ENCODE results near the gene PRR7.

PRR7 gene

DNA sequence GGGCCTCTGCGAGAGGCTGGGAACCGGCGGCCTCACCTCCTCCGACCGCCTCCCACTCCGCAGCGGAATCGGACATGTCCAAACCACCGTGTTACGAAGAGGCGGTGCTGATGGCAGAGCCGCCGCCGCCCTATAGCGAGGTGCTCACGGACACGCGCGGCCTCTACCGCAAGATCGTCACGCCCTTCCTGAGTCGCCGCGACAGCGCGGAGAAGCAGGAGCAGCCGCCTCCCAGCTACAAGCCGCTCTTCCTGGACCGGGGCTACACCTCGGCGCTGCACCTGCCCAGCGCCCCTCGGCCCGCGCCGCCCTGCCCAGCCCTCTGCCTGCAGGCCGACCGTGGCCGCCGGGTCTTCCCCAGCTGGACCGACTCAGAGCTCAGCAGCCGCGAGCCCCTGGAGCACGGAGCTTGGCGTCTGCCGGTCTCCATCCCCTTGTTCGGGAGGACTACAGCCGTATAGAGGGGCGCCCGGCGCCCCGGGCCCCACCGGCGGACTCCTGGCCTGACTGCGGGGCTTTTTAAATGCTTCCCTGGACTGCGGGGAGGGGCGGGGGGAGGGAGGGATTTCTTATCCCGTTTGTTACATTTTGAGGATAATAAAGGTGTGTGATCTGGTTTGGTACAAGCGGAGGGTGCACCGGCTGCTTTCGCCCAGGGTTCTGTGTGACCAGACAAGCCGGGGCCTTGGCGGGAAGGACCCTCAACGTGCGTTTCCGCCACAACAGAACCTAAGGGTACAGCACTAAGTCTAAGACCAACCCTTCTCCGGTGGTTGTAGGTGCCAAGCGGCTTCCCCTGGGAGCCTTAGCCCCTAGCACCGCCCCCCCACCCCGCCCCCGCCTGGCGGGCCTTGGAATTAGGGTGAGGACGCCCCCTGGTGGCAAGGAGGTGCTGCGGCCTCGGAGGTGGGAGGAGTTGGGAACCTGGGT is 9.3 kb downstream of the PRR7 start:
- H4K20me1 ChIP-seq (ENCODE audit: insufficient read depth): no peaks in the 10 kb centered on the region
- no peaks in the 10 kb centered on the region for H3K36me3 ChIP-seq (ENCODE audit: insufficient read depth)
- peak overlapping the region; percentile 48 for H3K4me2 ChIP-seq
- TF ChIP-seq, protein P1, sequence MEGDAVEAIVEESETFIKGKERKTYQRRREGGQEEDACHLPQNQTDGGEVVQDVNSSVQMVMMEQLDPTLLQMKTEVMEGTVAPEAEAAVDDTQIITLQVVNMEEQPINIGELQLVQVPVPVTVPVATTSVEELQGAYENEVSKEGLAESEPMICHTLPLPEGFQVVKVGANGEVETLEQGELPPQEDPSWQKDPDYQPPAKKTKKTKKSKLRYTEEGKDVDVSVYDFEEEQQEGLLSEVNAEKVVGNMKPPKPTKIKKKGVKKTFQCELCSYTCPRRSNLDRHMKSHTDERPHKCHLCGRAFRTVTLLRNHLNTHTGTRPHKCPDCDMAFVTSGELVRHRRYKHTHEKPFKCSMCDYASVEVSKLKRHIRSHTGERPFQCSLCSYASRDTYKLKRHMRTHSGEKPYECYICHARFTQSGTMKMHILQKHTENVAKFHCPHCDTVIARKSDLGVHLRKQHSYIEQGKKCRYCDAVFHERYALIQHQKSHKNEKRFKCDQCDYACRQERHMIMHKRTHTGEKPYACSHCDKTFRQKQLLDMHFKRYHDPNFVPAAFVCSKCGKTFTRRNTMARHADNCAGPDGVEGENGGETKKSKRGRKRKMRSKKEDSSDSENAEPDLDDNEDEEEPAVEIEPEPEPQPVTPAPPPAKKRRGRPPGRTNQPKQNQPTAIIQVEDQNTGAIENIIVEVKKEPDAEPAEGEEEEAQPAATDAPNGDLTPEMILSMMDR (conservative IDR thresholded peaks at IDR 0.05; ENCODE audit: low read depth, low read length): peak; percentile 53; the same call in 1 of the 2 replicates
- no peaks in the 10 kb centered on the region for H3K27me3 ChIP-seq (ENCODE audit: insufficient read depth, low read depth)
- H3K79me2 ChIP-seq (ENCODE audit: insufficient read depth, low read depth): no peaks in the 10 kb centered on the region
- peaks cover 7% of the 10 kb centered on the region for H3K4me1 ChIP-seq (ENCODE audit: low read depth, poor library complexity, severe bottlenecking)
- no peak overlapping the region for H3K4me3 ChIP-seq (IDR thresholded peaks at IDR 0.05; ENCODE audit: insufficient read depth, low read depth, low read length)
- H2AFZ ChIP-seq (ENCODE audit: low read depth): peak overlapping the region; percentile 60; the same call in 1 of the 2 replicates
- peak overlapping the region; percentile 71 for H3K27ac ChIP-seq
- peak overlapping the region; percentile 85; the same call in 1 of the 2 replicates for H3K9ac ChIP-seq

- H2AFZ ChIP-seq (ENCODE audit: low read depth): no peak overlapping the region
- no peaks in the 10 kb centered on the region for H3K36me3 ChIP-seq (ENCODE audit: insufficient read depth)
- no peak overlapping the region for H3K4me2 ChIP-seq
- H4K20me1 ChIP-seq (ENCODE audit: insufficient read depth): no peaks in the 10 kb centered on the region
- no peak overlapping the region for H3K9ac ChIP-seq
- TF ChIP-seq, protein P1 (conservative IDR thresholded peaks at IDR 0.05; ENCODE audit: low read depth, low read length): 0 out of 2 replicates have a peak, but pooled peaks have one; percentile 23
- no peaks in the 10 kb centered on the region for H3K27me3 ChIP-seq (ENCODE audit: insufficient read depth, low read depth)
- H3K27ac ChIP-seq: no peak overlapping the region
- H3K4me3 ChIP-seq (IDR thresholded peaks at IDR 0.05; ENCODE audit: insufficient read depth, low read depth, low read length): no peak overlapping the region
- H3K4me1 ChIP-seq (ENCODE audit: low read depth, poor library complexity, severe bottlenecking): peaks cover 7% of the 10 kb centered on the region
- H3K79me2 ChIP-seq (ENCODE audit: insufficient read depth, low read depth): no peaks in the 10 kb centered on the region
These were observed 10.0 kb downstream of the PRR7 start for GRCh38 chr5:177456591-177456964.

- no peak overlapping the region for H3K27ac ChIP-seq
- no peak overlapping the region for H3K9ac ChIP-seq
- no peaks in the 10 kb centered on the region for H3K27me3 ChIP-seq (ENCODE audit: insufficient read depth, low read depth)
- H4K20me1 ChIP-seq (ENCODE audit: insufficient read depth): no peaks in the 10 kb centered on the region
- TF ChIP-seq, protein P1 (conservative IDR thresholded peaks at IDR 0.05; ENCODE audit: low read depth, low read length): 0 out of 2 replicates have a peak, but pooled peaks have one; percentile 14
- H2AFZ ChIP-seq (ENCODE audit: low read depth): no peak overlapping the region
- no peak overlapping the region for H3K4me3 ChIP-seq (IDR thresholded peaks at IDR 0.05; ENCODE audit: insufficient read depth, low read depth, low read length)
- no peak overlapping the region for H3K4me2 ChIP-seq
- no peaks in the 10 kb centered on the region for H3K79me2 ChIP-seq (ENCODE audit: insufficient read depth, low read depth)
- H3K4me1 ChIP-seq (ENCODE audit: low read depth, poor library complexity, severe bottlenecking): peaks cover 7% of the 10 kb centered on the region
- no peaks in the 10 kb centered on the region for H3K36me3 ChIP-seq (ENCODE audit: insufficient read depth)
These were observed 10.6 kb downstream of the PRR7 start for GRCh38 chr5:177456976-177457851.

DNA sequence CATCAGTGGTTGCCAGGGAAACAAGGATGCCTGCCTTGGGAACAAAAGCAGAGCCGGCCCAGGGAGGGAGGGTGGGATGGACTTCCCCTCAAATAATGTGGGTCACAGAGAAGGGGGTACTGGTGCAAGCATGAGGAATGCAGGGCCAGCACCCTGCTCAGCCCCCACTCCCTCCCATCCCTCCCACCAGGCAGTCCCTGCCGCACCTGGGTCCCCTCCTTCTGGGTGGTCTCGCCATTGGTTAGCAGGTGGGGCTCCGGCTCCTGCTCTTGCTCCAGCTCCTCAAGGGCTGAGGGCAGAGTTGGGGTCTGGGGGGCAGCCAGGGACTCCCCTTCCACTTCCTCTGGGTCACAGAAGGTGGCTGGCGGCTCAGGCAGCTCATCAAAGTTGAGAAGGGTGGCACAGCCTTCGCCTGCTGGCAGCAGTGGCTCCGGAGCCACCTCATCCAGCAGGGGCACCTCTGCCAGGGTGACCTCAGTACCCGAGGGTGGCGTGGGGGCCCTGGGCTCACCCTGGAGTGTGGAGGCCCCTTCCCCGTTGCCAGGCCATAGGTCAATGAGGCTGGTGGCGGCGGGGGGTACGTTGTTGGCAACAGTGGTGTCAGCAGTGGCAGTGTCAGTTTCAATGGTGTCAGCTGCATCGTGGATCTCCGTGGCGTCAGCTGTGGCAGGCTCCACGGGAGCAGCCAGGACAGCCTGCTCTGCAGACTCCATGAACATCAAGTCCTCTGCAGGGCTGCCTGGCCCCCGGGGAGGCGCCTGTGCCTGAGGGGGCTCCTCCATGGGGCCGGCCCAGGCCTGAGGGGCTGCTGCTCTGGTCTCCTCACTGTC is 11.5 kb downstream of the PRR7 start:
- Histone ChIP-seq H3K36me3 (ENCODE audit: insufficient read depth) (no peaks in the 10 kb centered on the region), H3K4me1 (ENCODE audit: low read depth, poor library complexity, severe bottlenecking) (peaks cover 7% of the 10 kb centered on the region), H4K20me1 (ENCODE audit: insufficient read depth) (no peaks in the 10 kb centered on the region), H3K9ac (no peak overlapping the region), H3K79me2 (ENCODE audit: insufficient read depth, low read depth) (no peaks in the 10 kb centered on the region), H3K27me3 (ENCODE audit: insufficient read depth, low read depth) (no peaks in the 10 kb centered on the region), H3K27ac (no peak overlapping the region), H2AFZ (ENCODE audit: low read depth) (no peak overlapping the region), H3K4me3 (IDR thresholded peaks at IDR 0.05; ENCODE audit: insufficient read depth, low read depth, low read length) (no peak overlapping the region), H3K4me2 (no peak overlapping the region)
- TF ChIP-seq, protein P1 (conservative IDR thresholded peaks at IDR 0.05; ENCODE audit: low read depth, low read length): no peak

Measured in KMS-11 (cell line).